CD4-positive, alpha-beta T cell treated with Interleukin-4 for 1 hour (primary cell): ENCODE data around the gene ZCCHC14.

Source experiments
- DNase-seq, 2 donors: peaks; one replicate each; pipeline ENCODE4 v3.0.0-alpha.2; 2020 to 2022

Gene ZCCHC14

GRCh38 chr16:87451563-87452210 lies 41.1 kb downstream of the ZCCHC14 start:
- no peak for DNase-seq

- DNase-seq: no peak
These were observed 44.0 kb downstream of the ZCCHC14 start for GRCh38 chr16:87448866-87449265.

- DNase-seq: no peak
These were observed 45.5 kb downstream of the ZCCHC14 start for GRCh38 chr16:87447323-87447722.

GRCh38 chr16:87446479-87446878 lies 46.3 kb downstream of the ZCCHC14 start:
- no peak for DNase-seq

GRCh38 chr16:87445486-87445885 lies 47.3 kb downstream of the ZCCHC14 start:
- DNase-seq: no peak

- DNase-seq: no peak
These were observed 48.9 kb downstream of the ZCCHC14 start for GRCh38 chr16:87443964-87444363.

- no peak for DNase-seq
These were observed 49.8 kb downstream of the ZCCHC14 start for GRCh38 chr16:87443016-87443415.

GRCh38 chr16:87442581-87442966 lies 50.2 kb downstream of the ZCCHC14 start:
- no peak for DNase-seq

GRCh38 chr16:87441886-87442580 lies 50.8 kb downstream of the ZCCHC14 start:
- DNase-seq: no peak

GRCh38 chr16:87439926-87440325 lies 52.9 kb downstream of the ZCCHC14 start:
- no peak for DNase-seq

GRCh38 chr16:87438611-87438985 lies 54.2 kb downstream of the ZCCHC14 start:
- DNase-seq: no peak

GRCh38 chr16:87437911-87438610 lies 54.8 kb downstream of the ZCCHC14 start:
- no peak for DNase-seq

GRCh38 chr16:87437327-87437726 lies 55.5 kb downstream of the ZCCHC14 start:
- DNase-seq: no peak

- no peak for DNase-seq
These were observed 56.3 kb downstream of the ZCCHC14 start for GRCh38 chr16:87436225-87437172.

- DNase-seq: no peak
These were observed 57.2 kb downstream of the ZCCHC14 start for GRCh38 chr16:87435372-87436224.

GRCh38 chr16:87434146-87434667 lies 58.6 kb downstream of the ZCCHC14 start:
- DNase-seq: no peak

GRCh38 chr16:87432330-87432915 lies 60.4 kb downstream of the ZCCHC14 start:
- DNase-seq: no peak

GRCh38 chr16:87431926-87432325 lies 60.9 kb downstream of the ZCCHC14 start:
- DNase-seq: no peak

GRCh38 chr16:87426423-87427215 lies 66.2 kb downstream of the ZCCHC14 start:
- no peak for DNase-seq

- no peak for DNase-seq
These were observed 66.9 kb downstream of the ZCCHC14 start for GRCh38 chr16:87425941-87426340.
